SK-N-SH treated with all-trans-retinoic acid at 6 μM for 48 hours (cell line): ENCODE measurements around the gene TFR2.

Experiments used
- TSHZ2 ChIP-seq: fragments of 250-450 bp; sonication (Bioruptor Pico); IDR thresholded peaks from 2 replicates; pipeline ENCODE4 v1.5.0; 2020; ENCODE audit warnings: mild to moderate bottlenecking, moderate library complexity
- ZFP3 ChIP-seq: fragments of 250-450 bp; sonication (Bioruptor Pico); IDR thresholded peaks from 2 replicates; pipeline ENCODE4 v1.5.0; 2020; ENCODE audit warnings: mild to moderate bottlenecking, moderate library complexity

GRCh38 chr7:100572281-100572948 is 68.9 kb downstream of the TFR2 start:
- TF ChIP-seq ZFP3 (CRISPR knock-in tag) (no peak), TSHZ2 (CRISPR knock-in tag) (no peak)
